NCI-H460 (cell line): ENCODE measurements around the gene LTBP4. TPM values are rescaled to one million over a fixed set of nuclear protein-coding genes. Genes with fewer than 3 reads are reported as not detected.

Experiments
- DNase-seq: peaks from one replicate; pipeline ENCODE4 v3.0.0-alpha.2; 2016; ENCODE audit warnings: low read depth; ENCODE audit errors: extremely low read depth
- total RNA-seq: library from RNA; depleted of rRNA; stranded (reverse); fragments of >200 nt; shearing (Covaris generic); gene quantifications from 2 replicates; pipeline ENCODE4 v1.2.3, GENCODE V29; 2014

The LTBP4 gene
- total RNA-seq, 1 experiment from 2014 or later: 29.9 TPM

GRCh38 chr19:40609561-40610395, 8.6 kb downstream of the LTBP4 start:
- DNase-seq: peak; percentile 89

DNA sequence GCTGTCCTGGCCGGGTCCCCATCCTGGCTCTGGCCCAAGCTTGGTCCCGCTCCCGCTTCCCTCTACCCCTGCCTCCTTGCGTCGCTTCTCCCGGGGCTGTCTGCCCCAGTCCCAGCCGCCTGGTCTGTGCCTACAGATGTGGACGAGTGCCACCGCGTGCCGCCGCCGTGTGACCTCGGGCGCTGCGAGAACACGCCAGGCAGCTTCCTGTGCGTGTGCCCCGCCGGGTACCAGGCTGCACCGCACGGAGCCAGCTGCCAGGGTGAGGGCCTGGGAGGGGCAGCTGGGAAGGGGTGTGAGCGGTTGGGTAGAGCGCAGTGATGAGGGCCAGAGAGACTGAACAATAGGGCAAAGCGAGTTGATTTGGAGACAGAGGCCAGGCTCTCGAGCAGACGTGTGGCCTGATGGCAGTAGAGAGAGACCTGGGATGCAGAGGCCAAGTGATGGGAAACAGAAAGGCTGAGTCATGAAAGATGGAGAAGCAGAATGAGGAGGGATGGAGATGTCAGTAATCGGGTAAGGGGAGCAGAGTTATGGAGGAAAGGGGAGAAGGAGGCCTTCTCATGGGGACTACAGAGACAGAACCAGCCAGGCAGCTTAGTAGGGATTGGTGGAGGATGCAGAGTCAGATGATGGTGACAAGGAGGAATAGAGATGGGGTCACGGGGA, 9.4 kb downstream of the LTBP4 start:
- DNase-seq: no peak

DNA sequence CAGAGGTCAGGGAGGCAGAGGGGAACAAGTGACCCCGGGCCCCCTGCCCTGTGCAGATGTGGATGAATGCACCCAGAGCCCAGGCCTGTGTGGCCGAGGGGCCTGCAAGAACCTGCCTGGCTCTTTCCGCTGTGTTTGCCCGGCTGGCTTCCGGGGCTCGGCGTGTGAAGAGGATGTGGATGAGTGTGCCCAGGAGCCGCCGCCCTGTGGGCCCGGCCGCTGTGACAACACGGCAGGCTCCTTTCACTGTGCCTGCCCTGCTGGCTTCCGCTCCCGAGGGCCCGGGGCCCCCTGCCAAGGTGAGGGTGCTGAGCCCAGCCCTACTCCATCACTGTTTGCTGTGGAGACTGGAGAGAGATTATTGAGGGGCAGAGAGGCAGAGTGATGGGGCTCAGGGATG, 9.9 kb downstream of the LTBP4 start:
- no peak for DNase-seq

GRCh38 chr19:40611900-40612698, 10.9 kb downstream of the LTBP4 start:
- no peak for DNase-seq

DNA sequence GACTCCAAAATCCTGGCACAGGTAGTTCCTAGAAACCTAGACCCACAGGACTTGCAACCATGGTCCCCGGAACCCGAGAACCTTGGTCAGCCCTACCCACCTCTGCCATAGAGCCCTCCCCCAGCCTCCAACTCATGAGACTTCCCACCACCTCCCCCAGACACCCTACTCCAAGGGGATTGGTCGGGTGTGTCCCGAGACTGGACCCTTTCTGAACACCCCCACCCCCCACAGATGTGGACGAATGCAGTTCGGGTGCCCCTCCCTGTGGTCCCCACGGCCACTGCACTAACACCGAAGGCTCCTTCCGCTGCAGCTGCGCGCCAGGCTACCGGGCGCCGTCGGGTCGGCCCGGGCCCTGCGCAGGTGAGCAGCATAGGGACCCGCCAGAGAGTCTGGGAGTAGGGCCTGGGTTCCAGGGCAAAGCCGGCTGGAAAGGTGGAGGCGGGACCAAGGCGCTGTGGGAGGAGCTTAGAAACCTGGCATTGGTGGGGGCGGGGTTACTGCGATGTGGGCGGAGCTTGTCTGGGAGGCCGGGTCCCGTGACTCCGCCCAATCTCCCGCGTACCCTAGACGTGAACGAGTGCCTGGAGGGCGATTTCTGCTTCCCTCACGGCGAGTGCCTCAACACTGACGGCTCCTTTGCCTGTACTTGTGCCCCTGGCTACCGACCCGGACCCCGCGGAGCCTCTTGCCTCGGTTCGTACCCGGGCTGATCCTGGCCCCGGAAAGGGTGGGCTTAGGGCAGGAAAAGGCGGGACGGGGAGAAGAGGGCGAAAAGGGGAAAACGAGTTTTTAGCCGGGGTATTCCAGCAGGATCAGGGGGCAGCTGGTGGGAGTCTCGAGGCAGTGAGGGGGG, 11.9 kb downstream of the LTBP4 start:
- no peak for DNase-seq

DNA sequence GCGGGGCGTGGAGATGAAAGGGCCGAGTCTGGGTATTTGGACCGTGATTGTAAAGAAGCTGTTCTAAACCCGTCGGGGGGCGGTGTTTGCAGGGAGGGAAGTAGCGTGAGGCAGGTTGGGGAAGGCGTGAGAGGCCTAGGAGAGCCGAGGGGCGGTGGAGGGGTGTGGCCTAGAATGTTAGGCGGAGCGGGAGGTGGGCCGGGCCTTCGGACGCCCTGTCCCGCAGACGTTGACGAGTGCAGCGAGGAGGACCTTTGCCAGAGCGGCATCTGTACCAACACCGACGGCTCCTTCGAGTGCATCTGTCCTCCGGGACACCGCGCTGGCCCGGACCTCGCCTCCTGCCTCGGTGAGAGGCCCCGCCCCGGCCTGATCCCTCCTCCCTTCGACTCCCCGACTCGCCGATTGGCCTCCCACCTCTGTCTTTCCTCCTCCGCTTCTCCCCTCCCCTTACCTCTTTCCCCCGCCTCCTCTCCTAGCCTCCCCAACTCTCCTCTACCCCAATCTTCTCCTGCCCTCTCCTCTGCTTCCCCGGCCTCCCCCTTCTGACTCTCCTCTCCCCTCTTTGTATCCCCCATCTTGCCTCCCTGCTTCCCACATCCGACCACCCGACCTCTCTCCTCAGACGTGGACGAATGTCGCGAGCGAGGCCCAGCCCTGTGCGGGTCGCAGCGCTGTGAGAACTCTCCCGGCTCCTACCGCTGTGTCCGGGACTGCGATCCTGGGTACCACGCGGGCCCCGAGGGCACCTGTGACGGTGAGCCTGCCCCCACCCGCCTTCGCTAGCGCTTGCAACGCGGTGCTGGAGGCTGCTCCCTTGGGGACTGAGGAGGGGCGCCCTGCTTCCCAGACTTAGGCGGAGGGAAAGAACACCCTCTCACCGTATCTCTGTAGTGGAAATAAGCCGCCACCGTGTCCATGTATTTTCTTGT, 12.8 kb downstream of the LTBP4 start:
- no peak for DNase-seq

DNA sequence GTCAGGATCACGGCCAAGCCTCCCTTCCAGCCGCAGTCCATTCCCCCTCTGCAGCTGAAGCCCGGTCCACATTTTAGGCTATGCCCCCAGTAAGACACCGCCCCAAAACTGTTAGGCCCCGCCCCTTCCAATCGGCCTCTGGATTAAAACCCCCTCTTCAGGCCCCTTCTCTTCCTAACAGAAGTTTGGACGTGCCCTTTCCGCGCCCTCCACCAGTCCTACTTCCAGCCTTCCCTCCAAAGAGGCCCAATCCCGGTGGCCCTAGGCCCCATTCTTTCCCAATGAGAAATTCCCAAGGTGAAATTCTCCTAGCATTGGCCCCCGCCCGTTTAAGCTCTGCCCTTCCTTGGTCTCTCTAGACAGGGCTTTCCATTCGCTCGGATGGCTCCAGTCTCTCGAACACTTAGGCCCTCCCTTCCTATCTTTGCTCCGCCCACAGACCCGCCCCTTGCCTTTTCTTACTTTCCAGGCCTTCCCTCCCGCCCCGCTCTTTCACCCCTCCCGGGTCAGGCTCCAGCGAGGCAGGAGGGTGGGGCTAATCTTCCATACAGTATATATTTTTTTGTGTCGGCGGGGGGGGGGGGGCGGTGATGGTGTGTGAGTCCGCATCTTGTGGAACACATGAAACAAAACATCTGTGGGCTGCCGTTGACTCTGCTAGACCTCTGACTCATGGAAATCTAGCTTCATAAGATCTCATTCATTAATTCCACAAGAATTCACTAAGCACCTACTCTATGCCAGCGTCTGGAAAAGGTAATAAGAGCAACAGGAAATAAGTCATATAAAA, 13.6 kb downstream of the LTBP4 start:
- DNase-seq: no peak

DNA sequence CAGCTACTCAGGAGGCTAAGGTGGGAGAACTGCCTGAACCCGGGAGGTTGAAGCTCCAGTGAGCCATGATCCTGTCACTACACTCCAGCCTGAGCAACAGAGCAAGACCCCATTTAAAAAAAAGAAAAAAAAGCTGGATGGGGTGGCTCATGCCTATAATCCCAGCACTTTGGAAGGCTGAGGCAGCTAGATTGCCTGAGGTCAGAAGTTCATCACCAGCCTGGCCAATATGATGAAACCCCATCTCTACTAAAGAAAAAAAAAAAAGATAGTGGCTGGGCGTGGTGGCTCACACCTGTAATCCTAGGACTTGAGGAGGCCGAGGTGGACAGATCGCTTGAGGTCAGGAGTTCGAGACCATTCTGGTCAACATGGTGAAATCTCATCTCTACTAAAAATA, 15.0 kb downstream of the LTBP4 start:
- DNase-seq: no peak

DNA sequence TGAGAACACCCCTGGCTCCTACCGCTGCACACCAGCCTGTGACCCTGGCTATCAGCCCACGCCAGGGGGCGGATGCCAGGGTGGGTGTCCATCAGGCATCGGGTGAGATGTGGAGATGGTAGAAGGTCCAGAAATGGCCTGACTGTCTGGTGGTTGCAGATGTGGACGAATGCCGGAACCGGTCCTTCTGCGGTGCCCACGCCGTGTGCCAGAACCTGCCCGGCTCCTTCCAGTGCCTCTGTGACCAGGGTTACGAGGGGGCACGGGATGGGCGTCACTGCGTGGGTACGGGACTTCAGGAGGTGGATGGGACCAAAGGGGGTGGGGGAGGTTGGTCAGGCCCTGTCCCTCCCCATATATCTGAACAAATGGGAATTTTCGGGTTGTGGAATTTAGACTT, 15.8 kb downstream of the LTBP4 start:
- DNase-seq: no peak

GRCh38 chr19:40617961-40618360, 16.8 kb downstream of the LTBP4 start:
- no peak for DNase-seq

DNA sequence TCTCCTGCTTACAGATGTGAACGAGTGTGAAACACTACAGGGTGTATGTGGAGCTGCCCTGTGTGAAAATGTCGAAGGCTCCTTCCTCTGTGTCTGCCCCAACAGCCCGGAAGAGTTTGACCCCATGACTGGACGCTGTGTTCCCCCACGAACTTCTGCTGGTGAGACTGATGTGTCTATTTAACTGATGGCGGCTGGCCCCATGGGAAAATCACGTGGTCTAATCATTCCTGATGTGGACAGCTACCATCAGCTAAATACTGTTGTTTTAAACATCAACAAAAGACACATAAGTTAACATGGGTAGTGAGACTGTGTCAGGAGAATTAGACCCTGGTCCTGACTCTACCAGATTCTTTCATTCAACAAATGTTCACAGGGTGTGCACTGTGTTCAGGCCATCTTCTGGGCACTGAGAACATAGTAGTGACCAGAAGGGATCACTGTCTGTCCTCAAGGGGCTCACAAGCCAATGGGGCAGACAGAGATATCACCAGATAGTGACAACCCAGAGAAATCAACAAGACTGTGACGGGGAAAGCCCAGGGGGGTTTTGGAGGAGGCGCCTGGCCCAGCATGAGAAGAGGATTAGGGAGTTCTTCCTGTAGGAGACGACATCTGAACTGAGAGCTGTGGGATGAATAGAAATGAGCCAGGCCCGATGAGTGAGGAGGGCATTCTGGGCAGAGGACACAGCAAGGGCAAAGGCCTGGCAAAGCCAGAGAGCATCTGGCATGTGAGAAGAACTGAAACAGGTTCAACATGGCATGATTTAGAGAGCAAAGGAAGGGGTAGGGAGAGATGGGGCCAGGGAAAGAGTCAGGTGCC, 18.4 kb downstream of the LTBP4 start:
- no peak for DNase-seq

DNA sequence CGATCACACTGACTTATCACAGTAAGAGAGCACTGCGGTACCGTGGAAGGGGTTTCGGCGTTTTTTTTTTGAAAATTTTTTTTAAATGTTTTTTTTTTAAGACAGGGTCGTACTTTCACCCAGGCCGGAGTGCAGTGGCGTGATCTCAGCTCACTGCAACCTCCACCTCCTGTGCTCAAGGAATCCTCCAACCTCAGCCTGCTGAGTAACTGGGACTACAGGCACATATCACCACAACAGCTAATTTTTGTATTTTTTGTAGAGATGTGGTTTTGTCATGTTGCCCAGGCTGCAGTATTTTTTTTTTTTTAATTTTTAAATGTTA, 19.0 kb downstream of the LTBP4 start:
- no peak for DNase-seq

DNA sequence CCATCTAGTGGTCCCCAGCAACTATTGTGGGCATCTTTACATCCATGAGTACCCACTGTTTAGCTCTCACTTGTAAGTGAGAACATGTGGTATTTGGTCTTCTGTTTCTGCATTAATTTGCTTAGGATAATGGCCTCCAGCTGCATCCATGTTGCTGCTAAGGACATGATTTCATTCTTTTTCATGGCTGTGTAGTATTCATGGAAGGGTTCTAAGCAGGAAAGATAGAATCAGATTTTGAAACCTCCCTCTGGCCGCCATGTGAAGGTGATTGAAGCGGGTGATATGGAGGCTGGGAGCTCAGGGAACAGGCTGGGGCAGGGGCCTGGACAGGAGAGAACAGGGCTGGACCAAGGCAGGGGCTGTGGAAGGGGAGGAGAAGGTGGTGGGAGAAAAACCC, 20.1 kb downstream of the LTBP4 start:
- DNase-seq: no peak

GRCh38 chr19:40621966-40622772, 21.0 kb downstream of the LTBP4 start:
- no peak for DNase-seq

- DNase-seq: no peak
Measured at GRCh38 chr19:40622773-40623075, 21.6 kb downstream of the LTBP4 start.

DNA sequence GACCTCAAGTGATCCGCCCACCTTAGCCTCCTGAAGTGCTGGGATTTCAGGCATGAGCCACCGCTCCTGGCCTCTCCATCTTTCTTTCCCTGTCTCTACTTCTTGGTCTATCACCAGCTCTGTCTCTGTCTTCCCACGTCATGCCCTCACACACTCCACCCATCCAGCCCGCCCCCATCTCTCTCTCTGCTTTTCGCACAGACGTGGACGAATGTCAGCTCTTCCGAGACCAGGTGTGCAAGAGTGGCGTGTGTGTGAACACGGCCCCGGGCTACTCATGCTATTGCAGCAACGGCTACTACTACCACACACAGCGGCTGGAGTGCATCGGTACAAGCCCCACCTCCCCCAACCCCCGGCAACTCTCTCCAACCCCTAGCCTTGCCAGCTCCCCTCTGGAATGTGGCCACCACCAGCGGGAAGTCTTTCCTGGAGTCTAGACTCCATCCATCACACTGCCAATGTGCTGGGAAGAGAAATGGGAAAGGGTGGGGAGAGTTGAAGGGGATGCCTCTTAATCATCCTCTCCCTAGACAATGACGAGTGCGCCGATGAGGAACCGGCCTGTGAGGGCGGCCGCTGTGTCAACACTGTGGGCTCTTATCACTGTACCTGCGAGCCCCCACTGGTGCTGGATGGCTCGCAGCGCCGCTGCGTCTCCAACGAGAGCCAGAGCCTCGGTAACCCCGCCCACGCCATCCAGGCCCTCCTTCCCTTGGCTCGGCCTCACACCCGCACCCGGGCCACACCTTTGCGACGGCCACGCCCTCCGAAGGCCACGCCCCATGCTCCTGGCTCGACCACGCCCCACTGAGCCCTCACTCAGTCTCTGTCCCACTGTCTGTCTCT, 22.5 kb downstream of the LTBP4 start:
- DNase-seq: peak; percentile 74
